ENCODE data around the gene BPIFB1.
A peak's percentile ranks its signal among the peaks of the same experiment; 100 is the strongest.

The BPIFB1 gene

GRCh38 chr20:33282991-33283555 lies at the start of gene BPIFB1:
BPIFB1 (plus strand) TSS chr20:33283214; CDS start chr20:33286074, 2,860 bp downstream.
- no peak for DNase-seq

GRCh38 chr20:33234050-33234449 lies 49.0 kb upstream of the BPIFB1 start:
- DNase-seq = no peak

DNA sequence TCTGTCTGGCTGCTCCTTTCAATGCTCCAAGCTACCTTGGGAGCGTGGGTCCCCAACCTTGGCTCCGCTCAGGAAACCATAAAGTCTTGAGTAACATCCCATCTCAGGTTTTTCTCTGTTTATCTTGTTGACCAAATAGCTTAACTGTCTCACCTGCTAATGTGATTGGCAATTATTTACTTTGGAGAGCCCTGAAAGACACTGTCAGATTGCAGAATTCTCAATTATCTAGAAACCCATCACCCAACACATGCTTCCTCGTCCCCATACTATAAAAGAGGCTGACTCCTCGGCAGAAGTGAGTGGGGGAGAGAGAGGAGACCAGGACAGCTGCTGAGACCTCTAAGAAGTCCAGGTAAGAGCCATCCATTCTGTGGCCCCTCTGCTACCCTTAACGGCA lies 47.3 kb upstream of the BPIFB1 start, which contains the start of gene BPIFA1:
Gene BPIFA1, plus strand, starts transcription at position 301 of the 400 bp plus-strand sequence. CDS start 1,716 bp downstream, outside the sequence.
- no peak for DNase-seq

DNA sequence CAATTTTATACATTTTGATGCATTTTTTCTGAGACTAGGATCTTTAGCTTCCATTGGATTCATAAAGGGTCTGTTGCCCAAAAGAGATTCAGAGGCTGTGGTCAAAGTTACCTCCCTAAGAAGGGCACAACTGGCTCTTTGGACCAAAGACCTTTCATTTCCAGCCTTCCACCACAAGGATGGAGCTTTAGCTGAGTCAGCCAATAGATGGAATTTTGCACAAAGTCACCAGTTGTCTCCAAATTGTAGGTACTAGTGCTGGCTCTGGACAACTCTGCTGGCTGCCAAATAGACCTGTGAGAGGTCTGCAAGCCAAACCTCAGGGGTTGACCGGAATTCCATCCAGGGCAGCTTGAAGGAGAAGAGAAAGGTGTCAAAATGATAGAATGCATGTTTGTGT lies 46.7 kb upstream of the BPIFB1 start:
- no peak for DNase-seq

DNA sequence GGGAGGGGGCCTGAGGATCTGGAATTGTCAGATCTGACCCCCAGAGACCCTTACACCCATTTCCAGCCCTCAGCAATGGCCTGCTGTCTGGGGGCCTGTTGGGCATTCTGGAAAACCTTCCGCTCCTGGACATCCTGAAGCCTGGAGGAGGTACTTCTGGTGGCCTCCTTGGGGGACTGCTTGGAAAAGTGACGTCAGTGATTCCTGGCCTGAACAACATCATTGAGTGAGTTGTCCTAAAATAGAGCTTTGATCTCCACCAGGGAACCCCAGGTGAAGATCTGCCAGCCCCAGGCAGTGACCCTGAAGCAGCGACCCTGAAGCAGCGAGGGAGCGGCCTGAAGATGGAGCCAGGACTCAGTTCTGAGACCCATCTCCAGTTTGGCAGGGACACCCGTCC lies 45.0 kb upstream of the BPIFB1 start:
- DNase-seq = no peak

DNA sequence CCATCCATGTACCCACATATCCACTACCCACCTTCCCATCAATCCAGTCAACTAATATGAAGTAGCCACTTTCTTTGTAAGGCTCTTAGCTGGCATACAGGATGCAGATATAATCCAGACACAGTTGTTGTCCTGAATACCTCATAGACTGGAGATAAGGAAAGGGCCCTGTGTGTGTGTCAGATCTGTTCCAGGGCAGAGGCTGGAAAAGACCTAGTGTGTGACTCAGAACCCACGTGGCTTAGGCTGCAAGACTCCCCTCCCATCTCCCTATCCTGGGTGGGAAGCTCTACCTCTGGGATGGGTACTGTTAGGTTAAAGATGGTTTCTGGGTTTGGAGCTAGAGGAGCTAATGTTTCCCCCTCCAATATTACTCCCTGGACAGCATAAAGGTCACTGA lies 43.6 kb upstream of the BPIFB1 start:
- DNase-seq = no peak

- no peak for DNase-seq
Observed at GRCh38 chr20:33239979-33240736, 42.9 kb upstream of the BPIFB1 start.

DNA sequence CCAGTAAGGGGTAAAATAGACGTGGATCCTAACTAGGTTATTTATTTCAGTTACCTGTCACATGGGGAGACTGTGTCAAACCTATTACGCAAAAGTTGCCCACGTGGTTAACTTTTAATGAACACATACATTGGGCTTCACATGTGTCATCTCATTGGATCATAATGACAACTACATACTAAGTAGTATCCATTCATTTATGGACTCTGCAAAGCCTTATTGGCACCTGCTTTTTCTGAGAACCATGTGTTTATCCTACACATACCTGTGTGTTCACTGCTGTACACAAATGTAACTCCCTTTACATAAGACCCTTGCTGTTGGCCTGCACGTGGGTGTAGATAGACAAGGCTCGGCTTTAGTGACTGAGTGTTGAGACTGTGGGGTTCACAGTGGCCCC lies 42.1 kb upstream of the BPIFB1 start:
- no peak for DNase-seq

DNA sequence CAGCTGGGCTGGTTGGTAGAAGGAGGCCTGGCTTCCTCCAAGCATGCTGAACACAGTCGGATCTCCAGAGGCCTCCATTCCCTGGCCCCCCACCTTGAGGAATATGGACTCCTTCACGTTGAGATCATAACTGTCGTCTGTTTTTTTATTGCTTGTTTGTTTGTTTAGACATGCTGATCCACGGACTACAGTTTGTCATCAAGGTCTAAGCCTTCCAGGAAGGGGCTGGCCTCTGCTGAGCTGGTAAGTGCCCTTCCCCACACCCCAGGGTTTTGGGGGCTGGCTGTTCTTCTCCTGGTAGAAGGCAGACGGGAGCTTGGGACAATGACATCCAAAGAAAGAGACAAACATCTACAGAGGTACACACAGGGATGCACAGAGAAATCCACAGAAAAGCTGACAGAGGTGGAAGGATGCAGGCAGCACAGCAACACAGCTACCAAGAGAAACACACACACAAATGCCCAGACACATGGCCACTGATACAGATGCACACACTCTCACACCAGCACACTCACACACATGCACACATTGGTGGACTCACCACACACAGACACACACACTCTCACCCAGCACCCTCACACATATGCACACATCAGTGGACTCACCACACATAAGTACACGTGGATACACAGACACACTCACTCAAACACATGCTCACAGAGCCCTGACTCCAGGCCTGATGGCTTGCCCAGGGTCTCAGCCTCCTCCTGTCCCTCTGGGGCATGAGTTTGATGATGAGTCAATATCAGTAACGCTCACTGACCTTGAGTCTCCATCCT lies 40.5 kb upstream of the BPIFB1 start:
- no peak for DNase-seq

GRCh38 chr20:33246077-33246476 lies 36.9 kb upstream of the BPIFB1 start:
- DNase-seq = no peak

- peak; percentile 76 for DNase-seq
Observed at GRCh38 chr20:33249456-33249855, 33.6 kb upstream of the BPIFB1 start.

DNA sequence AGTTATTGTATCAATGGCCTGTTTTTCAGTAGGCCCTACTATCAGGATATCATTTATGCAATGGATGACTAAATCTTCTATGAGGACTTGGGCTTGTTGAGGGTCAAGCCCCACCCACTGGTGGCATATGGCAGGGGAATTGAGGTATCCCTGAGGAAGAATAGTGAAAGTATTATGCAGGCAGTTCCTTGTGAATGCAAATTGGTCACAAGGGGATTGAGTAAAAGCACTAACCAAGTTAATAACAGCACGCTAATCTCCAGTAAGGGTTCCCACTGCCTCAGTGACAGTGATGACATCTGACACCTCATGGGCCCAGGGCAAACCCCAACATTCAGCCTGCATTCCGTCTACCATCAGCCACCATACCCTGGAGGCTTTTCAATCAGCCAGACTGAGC lies 32.3 kb upstream of the BPIFB1 start:
- peak; percentile 34 for DNase-seq

- peak; percentile 37 for DNase-seq
Observed at GRCh38 chr20:33251496-33251895, 31.5 kb upstream of the BPIFB1 start.

DNA sequence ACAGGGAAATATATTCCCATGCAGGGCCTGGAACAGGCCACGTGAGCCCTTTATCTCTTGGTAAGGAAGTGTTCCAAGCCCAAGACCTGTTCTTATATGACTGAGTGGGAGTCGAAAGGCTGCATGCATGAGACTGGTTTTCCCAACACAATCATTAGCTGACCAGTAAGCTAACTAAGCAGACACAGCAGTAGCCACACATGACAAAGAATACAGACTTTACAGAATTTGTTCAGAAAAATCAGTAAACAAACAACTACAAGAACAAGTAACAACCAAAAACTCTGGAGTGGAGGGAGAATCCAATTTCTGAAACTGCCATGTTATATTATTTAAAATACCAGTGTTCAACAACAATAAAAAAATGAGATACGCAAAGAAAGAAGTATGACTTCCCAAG lies 30.6 kb upstream of the BPIFB1 start:
- no peak for DNase-seq

GRCh38 chr20:33255005-33255404 lies 28.0 kb upstream of the BPIFB1 start:
- no peak for DNase-seq

DNA sequence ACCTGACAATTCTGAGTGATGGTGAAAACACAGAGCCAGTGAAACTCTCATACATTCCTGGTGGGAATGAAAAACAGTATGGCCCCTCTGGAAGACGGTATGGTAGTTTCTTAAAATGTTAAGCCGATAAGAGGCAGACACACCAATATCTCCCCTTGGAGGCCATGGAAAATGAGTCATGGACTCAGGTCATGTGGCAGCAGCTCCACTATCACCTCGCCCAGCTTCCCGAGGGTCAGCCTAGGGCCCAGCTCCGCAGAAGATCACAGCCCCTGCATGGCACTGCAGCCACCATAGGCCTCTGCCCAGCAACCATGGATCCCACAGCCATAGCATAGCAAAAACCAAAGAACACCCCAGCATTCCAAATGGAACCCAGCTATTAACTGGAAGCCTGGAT lies 25.8 kb upstream of the BPIFB1 start:
- no peak for DNase-seq

GRCh38 chr20:33259371-33259770 lies 23.6 kb upstream of the BPIFB1 start:
- no peak for DNase-seq

- peak; percentile 59 for DNase-seq
Observed at GRCh38 chr20:33261465-33261864, 21.5 kb upstream of the BPIFB1 start.

GRCh38 chr20:33262658-33263065 lies 20.4 kb upstream of the BPIFB1 start:
- peak; percentile 81 for DNase-seq

GRCh38 chr20:33263784-33264183 lies 19.2 kb upstream of the BPIFB1 start:
- DNase-seq = no peak

- no peak for DNase-seq
Observed at GRCh38 chr20:33267701-33268100, 15.3 kb upstream of the BPIFB1 start.

- no peak for DNase-seq
Observed at GRCh38 chr20:33272155-33272873, 10.7 kb upstream of the BPIFB1 start.
